DMS114 treated with DMSO at 0.1 percent for 48 hours (cell line): ENCODE results near the gene ZBTB47.

Source experiments
- DNase-seq: peaks from one replicate; lab custom pipeline; 2025; ENCODE audit not compliant: unreplicated experiment; lab: John Stamatoyannopoulos, UW

ZBTB47 gene

DNA sequence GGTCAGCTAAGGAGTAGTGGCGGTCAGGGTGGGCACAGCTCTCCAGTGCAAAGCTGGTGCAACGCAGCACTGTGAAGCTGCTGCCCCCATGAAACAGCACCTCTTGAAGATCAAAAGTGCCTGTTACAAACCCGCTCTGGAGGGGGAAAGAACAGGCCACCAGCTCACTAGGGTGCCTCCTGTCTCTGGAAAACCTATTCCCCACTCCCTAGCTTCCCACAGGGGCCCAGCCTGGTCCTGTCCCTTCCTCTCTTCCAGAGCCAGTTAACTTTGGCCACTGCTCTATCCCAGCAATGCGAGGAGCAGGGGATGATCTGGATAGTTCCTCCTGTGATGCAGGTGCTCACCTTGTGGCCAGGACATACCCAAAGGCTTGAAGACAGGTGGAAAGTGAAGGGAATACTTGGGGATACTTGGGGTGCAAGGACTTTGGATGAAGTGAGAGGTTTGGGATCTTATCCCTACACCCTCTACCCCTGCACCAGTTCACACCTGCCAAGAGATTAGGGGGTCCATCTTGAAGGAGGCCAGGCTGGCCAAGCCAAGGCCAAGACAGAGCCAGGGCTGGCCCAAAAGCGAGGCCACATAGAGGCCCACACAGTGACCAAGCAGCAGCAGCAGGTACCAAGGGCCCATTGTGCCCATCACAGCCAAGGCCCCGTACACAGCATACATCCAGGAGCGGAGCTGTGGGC, 44.9 kb downstream of the ZBTB47 start:
- DNase-seq: no peak

DNA sequence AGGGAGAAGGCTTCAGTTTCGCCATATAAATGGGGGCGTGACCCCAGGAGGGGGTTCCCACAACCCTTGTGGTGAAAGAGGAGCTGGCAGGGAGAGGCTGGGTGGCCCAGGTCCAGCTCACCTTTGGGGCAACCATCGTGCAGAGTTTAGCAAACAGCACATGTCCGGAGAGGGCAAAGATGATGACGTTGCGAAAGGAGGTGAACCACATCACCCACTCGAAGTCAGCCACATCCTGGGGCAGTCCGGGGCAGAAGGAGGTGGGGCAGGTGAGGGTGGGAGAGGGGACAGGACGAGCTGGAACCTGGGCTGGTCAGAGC, 45.4 kb downstream of the ZBTB47 start:
- no peak for DNase-seq

DNA sequence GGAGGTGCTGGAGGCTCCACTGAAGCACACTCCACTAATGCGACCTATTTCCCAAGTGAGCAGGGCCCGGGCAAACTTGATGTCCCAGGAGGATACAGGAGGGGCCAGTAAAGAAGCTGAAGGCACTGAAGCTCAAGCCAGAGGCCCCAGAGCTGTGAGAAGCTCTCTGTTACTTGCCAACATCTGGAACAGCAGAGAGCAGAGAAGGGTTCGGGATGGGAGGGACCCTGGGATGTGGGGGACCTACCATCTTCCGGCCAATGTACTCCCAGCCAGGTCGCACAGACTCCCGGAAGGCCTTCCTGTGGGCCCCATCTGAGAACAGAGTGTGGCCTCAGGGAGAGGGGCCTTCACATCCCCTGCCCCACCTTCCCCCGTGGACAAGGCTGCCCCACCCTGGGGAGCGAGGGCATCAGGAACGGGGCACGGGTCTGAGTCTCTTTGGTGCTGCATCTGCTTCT, 46.0 kb downstream of the ZBTB47 start:
- DNase-seq: no peak

DNA sequence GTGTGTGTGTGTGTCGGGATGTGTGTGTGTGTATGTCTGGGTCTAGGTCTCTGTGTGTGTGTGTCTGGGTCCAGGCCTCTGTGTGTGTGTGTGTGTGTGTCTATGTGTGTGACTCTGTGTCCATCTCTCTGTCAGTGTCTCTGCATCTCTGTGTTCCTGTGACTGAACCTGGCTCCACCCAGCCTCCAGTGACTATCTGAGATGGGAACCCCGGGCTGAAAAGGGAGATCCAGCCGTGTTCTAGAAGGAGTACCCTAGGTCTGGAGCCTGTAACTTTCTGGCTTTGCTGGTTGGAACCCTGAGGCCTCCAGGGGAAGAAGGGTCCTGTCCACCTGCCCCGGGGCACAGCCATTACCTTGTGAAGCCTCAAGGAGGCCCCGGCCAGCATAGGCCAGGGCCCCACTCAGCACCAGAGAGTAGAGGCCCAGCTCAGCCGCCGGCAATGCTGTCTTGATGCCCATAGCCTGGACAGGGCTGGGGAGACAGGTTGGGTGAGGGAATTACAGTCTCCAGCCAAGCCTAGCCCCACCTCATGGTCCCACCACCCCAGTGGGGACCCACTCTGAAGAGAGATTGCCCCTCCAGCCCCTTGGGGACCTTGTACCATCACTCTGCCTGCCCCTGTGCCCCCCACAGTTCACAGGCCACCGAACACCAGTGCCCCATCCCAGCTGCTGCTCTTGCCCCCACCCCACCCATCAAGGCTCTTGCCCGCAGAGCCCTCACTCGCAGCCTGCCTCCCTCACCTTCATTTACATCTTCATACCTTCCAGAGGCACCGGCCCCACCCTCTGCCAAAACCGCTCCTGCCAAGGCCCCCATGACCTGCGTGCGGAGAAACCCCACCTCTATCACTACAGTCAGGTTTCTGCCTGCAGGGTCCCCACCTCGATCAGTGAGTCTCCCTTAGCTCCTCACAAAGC, 47.1 kb downstream of the ZBTB47 start:
- DNase-seq: no peak

- DNase-seq: no peak
These were observed 48.0 kb downstream of the ZBTB47 start for GRCh38 chr3:42701371-42702065.

GRCh38 chr3:42702066-42702951, 48.8 kb downstream of the ZBTB47 start, which contains the start of gene HHATL:
HHATL (minus strand) TSS chr3:42702798; CDS start chr3:42700826, 1,972 bp downstream.
- DNase-seq: no peak

GRCh38 chr3:42702982-42703694, 49.6 kb downstream of the ZBTB47 start:
- no peak for DNase-seq

DNA sequence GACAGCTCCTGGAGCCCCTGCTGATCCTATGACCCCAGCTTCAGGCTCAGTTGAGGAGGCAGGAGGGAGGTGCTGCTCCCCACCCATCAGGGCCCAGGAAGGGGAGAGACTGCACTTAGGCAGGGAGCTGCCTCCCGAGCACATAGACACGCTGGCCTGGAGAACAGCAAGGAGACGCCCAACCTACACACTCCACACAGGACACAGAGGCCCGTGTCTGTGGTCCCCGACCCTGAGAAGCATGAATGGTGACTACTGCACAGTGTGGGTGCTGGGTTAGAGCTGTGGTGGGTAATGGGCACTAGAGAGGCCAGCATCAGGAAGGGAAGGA, 50.2 kb downstream of the ZBTB47 start:
- no peak for DNase-seq

DNA sequence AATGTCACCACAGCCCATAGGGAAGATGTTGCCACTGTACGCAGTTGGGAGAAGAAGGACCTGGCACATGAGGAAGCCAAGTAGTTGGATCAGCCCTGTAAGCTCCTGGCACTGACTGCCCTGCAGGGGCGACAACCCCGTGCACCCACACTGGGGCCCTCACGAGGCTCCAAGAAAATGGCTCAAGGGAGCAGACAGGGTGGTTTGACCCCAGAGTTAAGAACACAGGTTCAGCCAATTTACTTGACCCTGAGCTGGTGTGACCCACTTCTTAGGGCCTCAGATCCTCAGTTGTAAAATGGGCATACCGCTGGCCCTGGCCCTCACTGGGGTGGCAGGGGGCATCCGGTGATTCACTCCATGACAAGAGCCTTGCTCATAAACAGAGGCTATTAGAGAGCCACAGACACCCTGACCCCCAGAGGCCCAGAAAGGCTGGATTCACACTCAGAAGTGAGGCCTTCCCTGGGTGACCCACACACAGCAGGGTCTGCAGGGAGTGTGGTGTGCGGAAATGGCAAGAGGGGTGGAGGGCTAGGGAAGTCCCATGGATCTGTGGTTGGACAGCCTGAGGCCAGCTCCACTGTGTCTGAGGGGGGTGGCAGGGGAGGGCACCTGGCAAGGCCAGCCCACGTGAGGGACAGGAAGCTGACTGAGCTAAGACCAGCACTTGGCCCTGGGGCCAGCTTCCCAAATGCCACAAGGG, 50.8 kb downstream of the ZBTB47 start:
- no peak for DNase-seq

DNA sequence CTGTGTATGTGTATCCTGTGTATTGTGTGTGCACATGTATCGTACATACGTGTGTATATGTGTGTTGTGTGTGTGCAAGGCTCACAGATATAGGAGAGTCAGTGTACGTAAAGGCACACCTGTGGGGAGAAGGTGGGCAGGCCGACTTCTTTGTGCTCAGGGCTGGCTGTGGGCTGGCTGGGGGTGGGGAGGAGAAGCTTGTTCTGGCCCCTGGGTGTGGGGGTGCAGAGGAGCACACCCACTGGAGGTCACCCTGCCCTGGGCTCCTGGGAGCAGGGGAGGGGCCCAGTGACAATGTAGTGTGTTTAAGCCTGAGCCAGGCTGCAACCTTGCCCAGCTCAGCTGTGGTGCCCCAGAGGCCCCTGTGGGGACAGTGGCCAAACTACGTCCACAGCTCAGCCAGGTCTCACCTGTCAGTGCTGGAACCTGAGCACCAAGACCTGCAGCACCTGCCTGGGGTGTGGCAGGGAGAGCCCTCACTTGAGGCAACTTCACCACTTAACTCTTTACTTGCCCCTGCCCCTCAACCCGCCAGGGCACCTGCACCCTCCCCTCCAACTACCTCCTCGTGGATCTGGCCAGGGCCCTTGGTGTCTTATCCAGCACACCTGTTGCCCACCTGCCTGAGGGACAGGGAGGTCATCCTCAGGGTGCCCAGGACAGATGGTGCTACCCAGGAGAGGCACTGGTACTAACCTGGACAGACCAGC, 51.7 kb downstream of the ZBTB47 start:
- no peak for DNase-seq

GRCh38 chr3:42705962-42706585, 52.6 kb downstream of the ZBTB47 start:
- DNase-seq: no peak

DNA sequence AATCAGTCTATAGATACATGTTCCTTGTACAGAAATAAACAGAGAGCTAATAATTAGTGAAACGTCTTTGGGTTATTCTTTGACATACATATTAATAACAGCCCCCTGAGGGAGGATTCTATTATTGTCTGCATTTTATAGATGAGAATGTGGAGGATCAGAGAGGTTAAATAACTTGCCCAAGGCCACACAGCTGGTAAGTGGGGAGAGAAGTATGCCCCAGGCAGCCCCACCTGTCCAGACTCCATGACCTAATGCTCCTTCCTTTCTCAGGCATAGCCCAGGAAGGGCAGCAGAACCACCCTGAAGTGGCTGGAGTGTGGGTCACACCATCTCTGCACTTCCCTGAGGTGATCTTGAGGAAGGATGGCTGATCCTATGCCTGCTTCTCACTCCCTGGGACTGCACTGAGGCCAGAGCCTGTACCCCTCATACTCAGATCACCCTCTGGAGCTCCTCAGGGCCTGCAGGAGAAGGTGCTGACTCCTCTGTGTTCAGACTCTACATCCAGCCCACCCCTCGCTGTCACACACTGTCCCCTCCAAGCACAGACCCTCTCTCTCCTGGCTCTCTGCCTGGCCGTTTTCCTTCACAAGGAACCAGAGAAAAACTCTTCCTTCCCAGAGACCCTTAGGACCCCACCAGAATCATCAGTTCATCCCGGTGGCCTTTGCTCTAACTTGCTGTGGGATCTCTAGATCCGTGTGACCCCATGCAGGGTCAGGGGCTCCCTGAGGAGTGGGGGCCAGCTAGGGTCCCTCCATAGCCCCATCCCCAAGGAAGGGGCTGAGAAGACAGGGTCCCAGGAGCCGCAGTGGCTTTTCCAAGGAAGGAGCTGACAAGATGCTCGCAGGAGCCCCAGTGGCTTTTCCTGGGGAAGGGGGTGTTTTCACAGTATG, 53.5 kb downstream of the ZBTB47 start:
- DNase-seq: no peak

- no peak for DNase-seq
These were observed 54.3 kb downstream of the ZBTB47 start for GRCh38 chr3:42707620-42708355.

DNA sequence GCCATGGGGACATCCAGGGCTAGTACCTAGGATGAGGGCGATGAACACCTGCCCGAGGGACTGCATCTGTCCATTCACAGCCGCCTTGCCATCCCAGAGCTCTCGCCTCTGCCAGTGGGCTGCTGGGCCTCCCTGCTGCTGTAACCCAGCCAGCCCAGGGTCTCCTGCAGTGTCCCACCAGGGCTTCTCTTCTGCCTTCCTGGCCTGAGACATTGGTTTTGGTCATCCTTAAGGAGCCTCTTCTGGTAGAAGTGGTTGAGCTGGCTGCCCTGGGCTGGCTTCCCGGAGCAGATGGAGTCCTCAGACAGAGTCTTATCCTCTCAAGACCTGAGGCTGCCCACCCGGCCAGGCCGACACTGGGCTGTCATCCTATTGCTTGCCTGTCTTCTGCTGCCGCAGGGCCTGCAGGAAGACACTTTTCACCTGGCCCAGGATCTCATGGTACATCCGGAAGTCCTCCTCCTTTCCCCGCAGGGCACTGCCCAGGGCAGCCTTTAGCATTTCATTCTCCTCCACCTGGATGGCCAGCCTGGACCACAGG, 55.2 kb downstream of the ZBTB47 start:
- DNase-seq: no peak

- DNase-seq: no peak
These were observed 56.1 kb downstream of the ZBTB47 start for GRCh38 chr3:42709621-42710020.

- DNase-seq: no peak
These were observed 57.0 kb downstream of the ZBTB47 start for GRCh38 chr3:42710323-42711021.
